Measurements from ENCODE around the gene LBP. TPM values are rescaled to one million over a fixed set of nuclear protein-coding genes. Genes with fewer than 3 reads are reported as not detected.

Gene LBP
- total and polyA plus RNA-seq, 10 of the 15 experiments (the other 5 are each of a cell fraction or from before 2014, with no cell fraction given), result 0.04 to 0.10 TPM; not detected in 8

DNA sequence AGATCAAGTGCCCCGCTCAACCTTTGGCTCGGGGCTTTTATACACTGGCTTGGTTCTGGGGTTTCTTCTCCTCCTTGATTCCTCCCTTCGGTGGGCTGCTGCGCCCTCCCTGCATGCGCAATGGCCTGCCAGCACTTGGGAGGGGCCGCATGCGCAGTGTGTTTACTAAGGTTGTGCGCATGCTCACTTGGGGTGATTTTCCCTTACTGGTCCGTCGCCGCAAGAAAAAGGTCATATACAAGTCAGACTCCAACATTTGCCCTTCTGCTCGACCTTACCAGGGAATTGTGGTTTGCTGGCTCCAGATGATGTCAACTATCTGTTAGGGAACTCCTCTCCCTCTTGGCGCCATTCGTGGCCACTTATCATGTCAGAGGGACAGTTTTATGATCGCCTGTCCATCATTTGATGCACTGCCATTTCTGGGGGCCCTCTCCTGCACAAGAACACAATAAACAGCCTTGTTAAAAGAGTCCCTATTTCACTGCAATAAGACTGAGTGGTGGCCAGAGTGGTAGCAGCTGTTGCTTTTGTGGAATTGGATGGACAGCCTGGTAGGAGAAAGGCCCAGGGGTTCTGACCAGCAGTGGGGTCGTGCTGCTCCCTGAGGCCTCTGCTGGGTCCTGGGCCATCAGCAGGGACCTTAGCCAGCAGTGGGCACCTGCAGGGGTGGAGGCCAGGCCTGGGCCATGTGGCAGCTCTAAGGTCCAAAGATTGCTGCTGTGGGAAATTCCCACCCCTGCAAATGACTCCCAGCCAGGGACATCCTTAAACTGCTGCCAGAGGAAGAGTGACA, 2.8 kb upstream of the LBP start:
- SMC1A ChIA-PET (ENCODE audit: uncharacterized antibody, unreplicated experiment), result no interaction called here
- no peak for TF ChIP-seq FOXK2 (IDR thresholded peaks at IDR 0.05)
- no peak for TF ChIP-seq E2F4 (IDR thresholded peaks at IDR 0.05; ENCODE audit: low read depth, low read length)
- no peak for TF ChIP-seq IKZF2 (IDR thresholded peaks at IDR 0.05)
- no peak for TF ChIP-seq ZNF622 (IDR thresholded peaks at IDR 0.05)
- no peak for TF ChIP-seq ESRRA (IDR thresholded peaks at IDR 0.05; ENCODE audit: low read length)
- TF ChIP-seq POU2F2 (IDR thresholded peaks at IDR 0.05; ENCODE audit: borderline replicate concordance, low read depth, low read length), result no peak
- TF ChIP-seq GABPA (IDR thresholded peaks at IDR 0.05; ENCODE audit: low read depth), result no peak
- no peak for TF ChIP-seq BCL11A (IDR thresholded peaks at IDR 0.05; ENCODE audit: low read depth, low read length)
- 29% methylated on average over 16 of the region's 16 CpGs for WGBS (ENCODE audit: insufficient coverage, insufficient replicate concordance, low lambda C conversion rate, missing lambda C conversion rate)
- peaks cover 0 to 3% of the 10 kb centered on the region in 2 experiments; a peak in 1 of 4 replicates for H3K27me3 ChIP-seq (replicated peaks in 1 of 2; ENCODE audit: control insufficient read depth in 2 of 2, insufficient read depth in 2 of 2, low read length in 1 of 2)
- POLR2A ChIA-PET, result no interaction called here
- H3K4me3 ChIP-seq, result no peak overlapping the region
- H3K27ac ChIP-seq (ENCODE audit: control insufficient read depth, insufficient read depth), result no peak overlapping the region
- H2AFZ ChIP-seq (ENCODE audit: control insufficient read depth, low read depth, low read length), result no peak overlapping the region
- in situ Hi-C loops (cut with MboI) (no loop called here), intact Hi-C loops (cut with micrococcal nuclease; ENCODE audit: unreplicated experiment) (no loop called here)
- H3K9ac ChIP-seq (ENCODE audit: control insufficient read depth, insufficient read depth, low read length), result no peak overlapping the region
- no peaks in the 10 kb centered on the region for H3K79me2 ChIP-seq (ENCODE audit: control insufficient read depth, insufficient read depth, low read length)
- ATAC-seq (no peak), DNase-seq (ENCODE audit: low read depth, low spot score) (no peak), FAIRE-seq (no peak)
- no peak overlapping the region for H3K4me2 ChIP-seq (ENCODE audit: control insufficient read depth, insufficient read depth)
- H3K4me1 ChIP-seq (ENCODE audit: control insufficient read depth, insufficient read depth, low read length), result no peaks in the 10 kb centered on the region
- RAD21 ChIA-PET (ENCODE audit: unreplicated experiment), result no interaction called here
- CTCF ChIA-PET, result no interaction called here
- no peaks in the 10 kb centered on the region for H4K20me1 ChIP-seq (ENCODE audit: control insufficient read depth, insufficient read depth)
- BruUV-seq (replicated peaks), result no TSS peak
- no peaks in the 10 kb centered on the region for H3K36me3 ChIP-seq (ENCODE audit: control insufficient read depth in 2 of 2, insufficient read depth in 2 of 2, low read length in 1 of 2)
- no peaks in the 10 kb centered on the region; the same call in 2 of the 3 replicates for H3K9me3 ChIP-seq (replicated peaks; ENCODE audit: control insufficient read depth, insufficient read depth, low read length)

All from GM12878 (cell line).